Measurements from ENCODE around the gene HOXC5. TPM values are rescaled to one million over a fixed set of nuclear protein-coding genes. Genes with fewer than 3 reads are reported as not detected.

HOXC5 gene
- total RNA-seq, 1 donor from 2014 or later: 3.8 TPM

DNA sequence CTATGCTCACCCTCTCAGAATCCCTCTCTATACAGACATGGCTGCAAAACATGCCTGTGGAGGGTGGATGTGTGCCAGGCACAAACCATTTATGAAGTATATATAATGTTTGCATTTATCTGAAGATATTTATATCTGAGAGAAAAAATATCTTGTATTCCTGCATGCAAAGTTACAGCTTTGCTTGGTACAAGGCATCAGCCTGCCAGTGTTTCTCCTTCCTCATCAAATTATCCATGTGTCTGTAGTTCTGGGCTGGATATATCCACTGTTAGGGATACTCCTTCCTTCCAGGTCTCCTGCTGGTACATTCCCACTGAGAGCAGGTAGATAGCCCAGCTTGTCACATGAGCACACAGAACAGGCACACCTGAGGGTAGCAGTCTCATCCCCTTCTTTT, 32.8 kb downstream of the HOXC5 start:
- Mint-ChIP-seq H3K36me3 (ENCODE audit: low read depth) (no peaks in the 10 kb centered on the region), H3K4me1 (no peaks in the 10 kb centered on the region), H3K4me3 (no peak overlapping the region), H3K27ac (ENCODE audit: unreplicated experiment) (no peak overlapping the region), H3K27me3 (ENCODE audit: low read depth) (peaks cover 90% of the 10 kb centered on the region), H3K9me3 (no peaks in the 10 kb centered on the region)
- TF ChIP-seq, protein P1, sequence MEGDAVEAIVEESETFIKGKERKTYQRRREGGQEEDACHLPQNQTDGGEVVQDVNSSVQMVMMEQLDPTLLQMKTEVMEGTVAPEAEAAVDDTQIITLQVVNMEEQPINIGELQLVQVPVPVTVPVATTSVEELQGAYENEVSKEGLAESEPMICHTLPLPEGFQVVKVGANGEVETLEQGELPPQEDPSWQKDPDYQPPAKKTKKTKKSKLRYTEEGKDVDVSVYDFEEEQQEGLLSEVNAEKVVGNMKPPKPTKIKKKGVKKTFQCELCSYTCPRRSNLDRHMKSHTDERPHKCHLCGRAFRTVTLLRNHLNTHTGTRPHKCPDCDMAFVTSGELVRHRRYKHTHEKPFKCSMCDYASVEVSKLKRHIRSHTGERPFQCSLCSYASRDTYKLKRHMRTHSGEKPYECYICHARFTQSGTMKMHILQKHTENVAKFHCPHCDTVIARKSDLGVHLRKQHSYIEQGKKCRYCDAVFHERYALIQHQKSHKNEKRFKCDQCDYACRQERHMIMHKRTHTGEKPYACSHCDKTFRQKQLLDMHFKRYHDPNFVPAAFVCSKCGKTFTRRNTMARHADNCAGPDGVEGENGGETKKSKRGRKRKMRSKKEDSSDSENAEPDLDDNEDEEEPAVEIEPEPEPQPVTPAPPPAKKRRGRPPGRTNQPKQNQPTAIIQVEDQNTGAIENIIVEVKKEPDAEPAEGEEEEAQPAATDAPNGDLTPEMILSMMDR (conservative IDR thresholded peaks at IDR 0.05): no peak
- no peak for DNase-seq (ENCODE audit: low read depth, low spot score)

DNA sequence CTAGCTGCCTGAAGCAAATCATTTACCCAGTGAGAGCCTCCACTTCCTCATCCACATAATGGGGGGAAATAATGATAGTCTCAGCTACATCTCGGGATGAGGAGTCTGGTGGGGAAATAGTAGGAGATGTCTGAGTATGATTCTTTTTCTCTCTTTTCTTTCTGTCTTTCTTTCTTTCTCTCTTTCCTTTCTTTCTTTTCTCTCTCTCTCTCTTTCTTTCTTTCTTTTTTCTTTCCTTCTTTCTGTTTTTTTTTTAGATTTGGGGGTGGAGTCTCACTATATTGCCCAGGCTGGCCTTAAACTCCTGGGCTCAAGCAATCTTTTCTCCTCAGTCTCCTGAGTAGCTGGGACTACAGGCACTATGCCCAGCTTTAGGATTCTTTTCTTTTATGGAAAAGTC, 33.6 kb downstream of the HOXC5 start:
- Mint-ChIP-seq H3K27me3 (ENCODE audit: low read depth) (peaks cover 90% of the 10 kb centered on the region), H3K4me1 (no peaks in the 10 kb centered on the region), H3K36me3 (ENCODE audit: low read depth) (no peaks in the 10 kb centered on the region), H3K4me3 (no peak overlapping the region), H3K27ac (ENCODE audit: unreplicated experiment) (no peak overlapping the region), H3K9me3 (no peaks in the 10 kb centered on the region)
- DNase-seq (ENCODE audit: low read depth, low spot score): no peak
- TF ChIP-seq, protein P1 (conservative IDR thresholded peaks at IDR 0.05): no peak

DNA sequence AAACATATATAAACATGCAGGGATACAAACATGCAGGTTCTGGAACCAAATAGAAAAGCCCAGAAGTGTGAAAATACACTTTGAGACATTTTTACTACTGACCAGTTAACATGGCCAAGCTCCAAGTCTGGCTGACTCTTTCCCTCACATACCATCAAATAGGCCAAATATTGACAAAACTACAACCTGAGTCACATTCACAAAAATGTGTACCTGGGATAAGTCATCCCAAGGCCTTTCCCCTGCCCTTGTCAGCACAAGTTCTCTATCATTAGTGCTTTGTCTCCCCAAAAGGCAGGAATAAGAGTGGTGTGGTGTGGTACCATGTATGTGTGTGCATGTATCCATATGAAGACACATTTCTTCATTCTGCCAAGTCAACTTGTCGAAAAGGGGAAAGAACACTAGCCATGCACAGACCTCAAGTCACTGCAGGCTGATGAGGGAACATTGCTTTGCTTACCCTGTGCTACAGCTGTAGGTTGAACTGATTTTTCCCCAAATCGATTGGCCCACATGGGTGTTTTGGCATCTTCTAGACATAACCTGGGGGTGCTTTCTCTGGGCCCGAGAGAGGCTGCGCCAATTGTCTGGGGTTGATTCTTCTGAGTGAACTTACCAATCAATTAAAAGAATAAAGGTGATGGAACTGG, 35.7 kb downstream of the HOXC5 start:
- Mint-ChIP-seq H3K4me1 (no peaks in the 10 kb centered on the region), H3K27me3 (ENCODE audit: low read depth) (peaks cover 90% of the 10 kb centered on the region), H3K9me3 (no peaks in the 10 kb centered on the region), H3K36me3 (ENCODE audit: low read depth) (no peaks in the 10 kb centered on the region), H3K4me3 (no peak overlapping the region), H3K27ac (ENCODE audit: unreplicated experiment) (no peak overlapping the region)
- DNase-seq (ENCODE audit: low read depth, low spot score): no peak
- TF ChIP-seq, protein P1 (conservative IDR thresholded peaks at IDR 0.05): no peak

DNA sequence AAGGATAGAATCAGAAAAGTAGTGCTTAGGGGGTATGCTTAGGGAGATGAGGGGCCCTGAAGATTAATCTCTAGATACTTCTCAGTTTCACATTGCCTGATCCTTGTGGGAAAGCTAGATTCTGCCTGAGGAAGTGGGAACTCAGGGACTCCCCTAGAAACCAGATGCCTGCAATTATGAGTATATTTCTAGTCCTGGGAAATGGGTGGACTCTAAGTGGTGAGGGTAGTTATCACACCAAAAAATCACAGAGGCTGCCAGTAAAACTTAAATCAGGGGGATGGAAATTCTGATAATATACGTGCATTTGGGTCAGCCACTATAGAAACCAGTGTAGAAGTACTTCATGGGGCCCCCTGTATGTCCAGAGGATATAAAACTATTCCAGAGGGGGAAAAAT, 39.1 kb downstream of the HOXC5 start:
- Mint-ChIP-seq H3K27me3 (ENCODE audit: low read depth) (peaks cover 95% of the 10 kb centered on the region), H3K27ac (ENCODE audit: unreplicated experiment) (no peak overlapping the region), H3K9me3 (no peaks in the 10 kb centered on the region), H3K36me3 (ENCODE audit: low read depth) (no peaks in the 10 kb centered on the region), H3K4me1 (no peaks in the 10 kb centered on the region), H3K4me3 (no peak overlapping the region)
- TF ChIP-seq, protein P1 (conservative IDR thresholded peaks at IDR 0.05): no peak
- DNase-seq (ENCODE audit: low read depth, low spot score): no peak

DNA sequence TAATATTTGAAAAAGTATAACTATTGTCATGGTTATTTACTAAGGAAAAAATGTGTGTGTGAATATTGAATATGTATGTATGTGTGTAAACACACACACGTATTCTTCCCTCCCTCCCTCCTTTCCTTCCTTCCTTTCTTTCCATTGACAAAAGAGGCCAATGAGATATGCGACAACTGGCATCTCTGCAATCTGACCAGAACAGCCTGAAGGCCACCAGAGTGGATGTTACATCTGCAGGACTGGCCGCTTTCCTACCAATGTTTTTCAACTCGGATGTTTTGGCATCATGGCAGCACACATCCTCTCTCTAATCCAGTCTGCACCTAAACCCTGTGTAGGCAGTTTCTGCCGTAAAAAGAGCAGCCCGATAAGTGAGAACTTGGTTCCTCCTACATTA, 41.5 kb downstream of the HOXC5 start:
- TF ChIP-seq, protein P1 (conservative IDR thresholded peaks at IDR 0.05): no peak
- Mint-ChIP-seq H3K4me1 (no peaks in the 10 kb centered on the region), H3K36me3 (ENCODE audit: low read depth) (no peaks in the 10 kb centered on the region), H3K4me3 (no peak overlapping the region), H3K27me3 (ENCODE audit: low read depth) (peaks cover 99% of the 10 kb centered on the region), H3K9me3 (no peaks in the 10 kb centered on the region), H3K27ac (ENCODE audit: unreplicated experiment) (no peak overlapping the region)
- no peak for DNase-seq (ENCODE audit: low read depth, low spot score)
